Transverse colon (tissue), 4 donors: Measurements from ENCODE around the gene BRAT1. TPM values are rescaled to one million over a fixed set of nuclear protein-coding genes. Genes with fewer than 3 reads are reported as not detected.

ENCODE experiments used
- DNase-seq: peaks from one replicate; pipeline ENCODE4 v3.0.0-alpha.2; 2019
- H3K27ac ChIP-seq, 4 donors: fragments of 200-600 bp; sonication (generic); 2 replicates each; pipeline ENCODE4 v1.5.1; 2016 to 2018; ENCODE audit warnings: inconsistent platforms in 4 of 4
- H3K27me3 ChIP-seq: fragments of 200-600 bp; sonication (generic); 2 replicates; pipeline ENCODE4 v1.5.1; 2017; ENCODE audit warnings: inconsistent platforms
- H3K36me3 ChIP-seq, 4 donors: fragments of 200-600 bp; sonication (generic); 2 replicates each; pipeline ENCODE4 v1.5.1; 2017 to 2019; ENCODE audit warnings: inconsistent platforms in 4 of 4
- H3K4me1 ChIP-seq, 4 donors: fragments of 200-600 bp; sonication (generic); 2 replicates each; pipeline ENCODE4 v1.5.1; 2017 to 2020; ENCODE audit warnings: inconsistent platforms in 4 of 4
- H3K4me3 ChIP-seq, 4 donors: fragments of 200-600 bp; sonication (generic); 1 replicate in 1 of 4; 2 replicates in 3 of 4; pipeline versions ENCODE4 v1.5.1 to v1.6.1; 2017 to 2019; ENCODE audit warnings: inconsistent platforms in 4 of 4
- H3K9me3 ChIP-seq, 2 donors: fragments of 200-600 bp; sonication (generic); 2 replicates each; pipeline ENCODE4 v1.5.1; 2017 to 2019; ENCODE audit warnings: inconsistent platforms in 2 of 2
- CTCF ChIP-seq, 5 experiments: fragments of 200-600 bp in 3 of 5; fragments of 450-650 bp in 2 of 5; sonication (generic) in 3 of 5; IDR thresholded peaks; 1 replicate in 2 of 5; 2 replicates in 3 of 5; pipeline ENCODE4 v1.5.1; 2016 to 2017; ENCODE audit warnings: antibody characterized with exemption in 5 of 5, inconsistent platforms in 3 of 5, mild to moderate bottlenecking in 2 of 5, moderate library complexity in 1 of 5
- EP300 ChIP-seq: sonication (generic); formaldehyde crosslinking; IDR thresholded peaks from one replicate; pipeline ENCODE4 v1.6.1; 2017; ENCODE audit warnings: antibody characterized with exemption, low read depth
- POLR2A ChIP-seq: fragments of 450-650 bp; IDR thresholded peaks from one replicate; pipeline ENCODE4 v1.6.1; 2016; ENCODE audit warnings: antibody characterized with exemption, mild to moderate bottlenecking, moderate library complexity
- POLR2AphosphoS5 ChIP-seq, 3 donors: sonication (generic); formaldehyde crosslinking; IDR thresholded peaks; one replicate each; pipeline ENCODE4 v1.6.1; 2016; ENCODE audit warnings: antibody characterized with exemption in 3 of 3
- WGBS, 2 donors: methylation state at CpG; one replicate each; pipeline ENCODE4 v1.1.5; 2018; ENCODE audit warnings: low coverage in 1 of 2; 5-methylcytosine and 5-hydroxymethylcytosine counted together
- in situ Hi-C, 4 donors: fragments of 200-750 bp; cut with MboI; loops; one replicate each; pipeline versions ENCODE4 v1.15.0 to v1.15.1; 2017; ENCODE audit warnings: low sequenced_read_pairs in 3 of 4, low pct_ligation_motif_present in 1 of 4, low pct_unique_long_range_greater_than_20kb in 1 of 4
- intact Hi-C: fragments of 100-400 bp; cut with DNase I; formaldehyde crosslinking; loops from one replicate; pipeline ENCODE4 v1.15.1; 2023; ENCODE audit warnings: low total_unique reads
- total RNA-seq, 4 donors: library from RNA; depleted of rRNA; stranded (reverse); fragments of >200 nt; gene quantifications; one replicate each; pipeline ENCODE4 v1.1.0, GENCODE V29; 2016

The BRAT1 gene
- total RNA-seq, 4 donors from 2014 or later, result 31.7 to 120 (median 40.4) TPM

- intact Hi-C loops (no loop called here), in situ Hi-C loops (no loop called here)
- Histone ChIP-seq H3K36me3 (no peaks in the 10 kb centered on the region), H3K9me3 (no peaks in the 10 kb centered on the region), H3K4me1 (peaks cover 15 to 37% (median 28%) of the 10 kb centered on the region in 4 donors), H3K27me3 (no peaks in the 10 kb centered on the region), H3K4me3 (no peak overlapping the region), H3K27ac (peak overlapping the region; percentile 20 to 65 (median 42))
- DNase-seq, result peak; percentile 71
- no peak for TF ChIP-seq CTCF (IDR thresholded peaks at IDR 0.05)
- TF ChIP-seq POLR2A, result no peak
- TF ChIP-seq POLR2AphosphoS5 (IDR thresholded peaks at IDR 0.05), result no peak
- no peak for TF ChIP-seq EP300
- 62% methylated on average over 43 of the region's 43 CpGs; no CpG with 5 or more reads in 1 of the 2 donors for WGBS, 2 donors
Observed at GRCh38 chr7:2508327-2509215, 46.8 kb downstream of the BRAT1 start.

- H3K27ac ChIP-seq, result peak overlapping the region in 3 of 4 donors; percentile 41 to 65 (median 44)
- H3K27me3 ChIP-seq, result no peaks in the 10 kb centered on the region
- H3K4me3 ChIP-seq, result no peak overlapping the region
- H3K4me1 ChIP-seq, result peaks cover 15 to 37% (median 28%) of the 10 kb centered on the region in 4 donors
- TF ChIP-seq POLR2AphosphoS5 (IDR thresholded peaks at IDR 0.05) (no peak), CTCF (IDR thresholded peaks at IDR 0.05) (no peak), POLR2A (no peak), EP300 (no peak)
- H3K9me3 ChIP-seq, result no peaks in the 10 kb centered on the region
- DNase-seq, result no peak
- H3K36me3 ChIP-seq, result no peaks in the 10 kb centered on the region
- WGBS, 2 donors, result 95% methylated on average over 6 of the region's 6 CpGs; no CpG with 5 or more reads in 1 of the 2 donors
- intact Hi-C loops, result no loop called here
- in situ Hi-C loops, result no loop called here
Observed at GRCh38 chr7:2507917-2508306, 47.4 kb downstream of the BRAT1 start.

- Histone ChIP-seq H3K4me1 (peaks cover 12 to 32% (median 23%) of the 10 kb centered on the region in 4 donors), H3K27ac (no peak overlapping the region), H3K36me3 (no peaks in the 10 kb centered on the region), H3K4me3 (no peak overlapping the region), H3K9me3 (no peaks in the 10 kb centered on the region), H3K27me3 (no peaks in the 10 kb centered on the region)
- in situ Hi-C loops, result no loop called here
- TF ChIP-seq POLR2A, result no peak
- TF ChIP-seq CTCF (IDR thresholded peaks at IDR 0.05), result no peak
- 84% methylated on average over 23 of the region's 26 CpGs; no CpG with 5 or more reads in 1 of the 2 donors for WGBS, 2 donors
- intact Hi-C loops, result no loop called here
- DNase-seq, result no peak
Observed at GRCh38 chr7:2507208-2507916, 48.0 kb downstream of the BRAT1 start.

GRCh38 chr7:2505401-2505800, 49.9 kb downstream of the BRAT1 start:
- no peaks in the 10 kb centered on the region for H3K9me3 ChIP-seq
- no peaks in the 10 kb centered on the region for H3K36me3 ChIP-seq
- intact Hi-C loops (no loop called here), in situ Hi-C loops (no loop called here)
- H3K27me3 ChIP-seq, result no peaks in the 10 kb centered on the region
- 93% methylated on average over 14 of the region's 14 CpGs; no CpG with 5 or more reads in 1 of the 2 donors for WGBS, 2 donors
- H3K27ac ChIP-seq, result no peak overlapping the region
- TF ChIP-seq CTCF (IDR thresholded peaks at IDR 0.05) (no peak), POLR2AphosphoS5 (IDR thresholded peaks at IDR 0.05) (no peak), POLR2A (no peak), EP300 (no peak)
- H3K4me1 ChIP-seq, result peaks cover 0 to 14% (median 3%) of the 10 kb centered on the region in 4 donors
- H3K4me3 ChIP-seq, result no peak overlapping the region
- DNase-seq, result no peak
